SKM-1 (cell line): ENCODE results near the gene KLHL26.

Experiments
- DNase-seq: peaks from one replicate; lab custom pipeline; 2025; ENCODE audit not compliant: unreplicated experiment; lab: John Stamatoyannopoulos, UW

The KLHL26 gene

DNA sequence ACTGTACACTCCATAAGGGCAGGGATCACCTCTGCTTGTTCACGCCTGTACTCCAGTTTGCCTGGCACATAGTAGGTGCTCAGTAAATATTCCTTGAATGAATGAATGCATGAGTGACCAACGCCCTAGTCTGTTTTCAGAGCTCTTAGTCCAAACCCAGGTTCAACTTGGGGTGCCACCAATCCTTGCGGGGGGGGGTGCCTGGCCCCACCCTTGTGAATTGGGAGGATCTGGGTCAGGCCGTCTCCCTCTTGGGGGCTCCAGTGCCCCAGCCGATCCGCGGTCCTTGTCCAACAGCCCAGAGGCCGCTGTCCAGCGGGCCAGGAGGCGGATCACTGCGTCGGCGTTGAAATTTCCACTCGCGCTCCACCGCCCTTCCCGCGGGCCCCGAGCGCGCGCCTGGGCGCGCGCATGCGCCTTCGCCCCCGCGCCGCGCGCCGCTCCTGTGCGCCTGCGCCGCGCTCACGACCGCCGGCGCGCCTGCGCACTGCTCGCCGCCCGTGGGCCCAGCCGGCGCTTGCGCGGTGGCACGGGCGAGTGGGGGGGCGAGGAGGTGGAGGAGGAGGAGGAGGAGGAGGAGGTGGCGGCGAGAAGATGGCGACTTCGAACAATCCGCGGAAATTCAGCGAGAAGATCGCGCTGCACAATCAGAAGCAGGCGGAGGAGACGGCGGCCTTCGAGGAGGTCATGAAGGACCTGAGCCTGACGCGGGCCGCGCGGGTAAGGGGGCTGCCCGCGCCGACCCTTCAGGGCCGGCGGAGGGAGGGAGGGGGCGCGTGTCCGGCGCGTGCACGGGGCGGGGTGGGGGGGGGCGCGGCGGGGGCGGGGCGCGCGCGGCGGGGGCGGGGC, 46.5 kb downstream of the KLHL26 start, which contains the start of gene CRTC1:
CRTC1 (plus strand) TSS at position 572 of the 849 bp plus-strand sequence; CDS start at position 595, 23 bp downstream.
- DNase-seq: peak; percentile 80

DNA sequence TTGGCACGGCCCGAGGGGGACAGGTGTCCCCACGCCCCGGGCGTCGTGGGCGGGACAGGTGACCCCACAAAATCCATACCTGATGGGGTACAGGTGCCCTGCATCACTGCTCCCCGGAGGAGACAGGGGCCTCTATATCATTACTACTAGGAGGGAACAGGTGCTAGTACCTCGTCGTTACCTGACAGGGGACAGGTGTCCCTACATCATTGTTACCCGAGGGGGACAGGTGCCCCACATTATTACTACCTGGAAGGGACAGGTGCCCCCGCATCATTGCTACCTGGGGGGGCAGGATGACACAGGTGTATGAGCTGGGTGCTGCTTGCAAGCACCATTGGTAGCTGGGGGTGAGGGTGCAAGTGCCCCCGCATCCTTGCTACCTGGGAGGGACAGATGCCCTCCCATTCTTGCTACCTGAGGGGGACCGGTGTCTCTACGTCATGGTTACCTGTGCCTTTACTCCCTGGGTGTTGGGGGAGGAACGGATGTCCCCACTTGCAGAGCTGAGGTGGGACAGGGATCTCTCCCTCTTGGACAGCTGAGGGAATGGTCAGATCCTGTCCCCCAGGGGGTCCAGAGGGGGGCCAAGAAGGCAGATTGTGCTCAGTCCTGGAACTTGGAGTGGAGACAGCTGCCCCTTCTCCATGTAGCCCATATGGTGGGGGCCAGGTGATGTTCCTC, 47.3 kb downstream of the KLHL26 start:
- no peak for DNase-seq

DNA sequence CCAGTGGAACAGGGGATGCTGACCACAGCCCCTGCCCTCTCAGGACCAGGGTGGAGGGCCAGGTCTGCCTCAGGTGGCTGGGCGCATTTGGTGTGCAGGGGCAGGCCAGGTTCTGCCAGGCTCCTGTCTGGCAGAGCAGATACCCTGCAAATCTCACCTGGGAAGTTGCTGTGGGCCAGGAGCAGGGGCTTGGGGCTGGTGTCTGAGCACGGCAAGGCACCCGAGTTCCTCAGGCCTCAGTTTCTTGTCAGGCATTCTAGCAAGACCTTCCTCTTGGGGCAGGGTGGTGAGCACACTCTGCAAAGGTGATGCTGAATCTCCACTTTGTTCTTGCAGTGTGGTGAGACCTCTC, 47.8 kb downstream of the KLHL26 start:
- no peak for DNase-seq

DNA sequence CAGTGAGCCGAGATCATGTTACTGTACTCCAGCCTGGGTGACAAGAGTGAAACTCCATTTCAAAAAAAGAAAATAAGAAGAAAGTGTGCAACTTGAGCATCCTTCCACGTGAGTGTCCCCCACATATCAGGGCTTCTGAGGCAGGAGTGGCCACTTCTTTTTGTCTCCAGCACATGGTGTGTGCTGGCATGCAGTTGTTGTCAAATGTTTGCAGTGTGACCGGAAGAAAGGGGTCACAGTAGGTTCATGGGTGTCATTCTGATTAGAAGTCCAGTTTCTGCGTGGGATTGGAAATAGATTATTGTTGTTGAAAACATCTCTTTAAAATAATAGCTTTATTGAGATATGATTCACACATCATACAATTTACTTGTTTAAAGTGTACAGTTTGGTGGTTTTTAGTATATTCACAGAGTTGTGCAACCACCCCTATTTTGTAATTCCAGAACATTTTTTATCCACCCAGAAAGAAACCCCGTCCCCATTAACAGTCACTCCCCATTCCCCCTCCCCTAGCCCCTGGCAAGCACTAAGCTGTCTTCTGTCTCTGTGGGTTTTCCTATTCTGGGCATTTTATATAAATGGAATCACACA, 48.9 kb downstream of the KLHL26 start:
- DNase-seq: no peak

DNA sequence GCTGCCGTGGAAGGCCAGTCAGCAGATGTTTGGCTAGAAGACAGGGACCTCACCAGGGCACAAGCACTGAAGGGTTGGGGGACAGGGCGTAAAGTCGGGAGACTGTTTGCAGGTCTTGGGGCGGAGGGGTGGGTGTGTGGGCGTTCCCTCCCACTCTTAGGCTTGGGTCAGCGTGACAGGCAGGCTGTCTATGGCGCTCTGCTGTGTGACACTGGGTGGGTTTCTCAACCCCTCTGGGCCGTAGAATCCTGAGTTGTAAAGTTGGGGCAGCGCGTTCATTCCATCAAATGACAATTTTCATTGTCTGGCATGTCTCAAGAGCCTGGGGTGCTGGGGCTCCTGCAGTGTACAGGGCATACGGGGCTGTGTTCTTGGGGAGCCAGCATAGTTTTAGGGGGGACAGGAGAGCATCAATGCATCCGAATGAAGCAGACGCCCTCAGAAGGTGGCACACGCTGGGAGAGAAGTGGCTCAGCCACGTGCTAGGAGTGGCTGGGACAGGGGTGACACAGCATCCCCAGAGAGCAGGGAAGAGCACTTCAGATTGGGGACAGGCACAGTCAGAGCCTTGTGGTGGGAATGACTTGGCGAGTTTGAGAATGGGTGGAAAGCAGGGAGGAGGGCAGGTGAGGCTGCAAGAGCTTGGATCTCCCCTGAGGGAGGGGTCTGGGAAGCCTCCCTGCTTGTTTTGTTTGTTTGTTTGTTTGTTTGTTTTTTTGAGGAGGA, 51.1 kb downstream of the KLHL26 start:
- DNase-seq: no peak

DNA sequence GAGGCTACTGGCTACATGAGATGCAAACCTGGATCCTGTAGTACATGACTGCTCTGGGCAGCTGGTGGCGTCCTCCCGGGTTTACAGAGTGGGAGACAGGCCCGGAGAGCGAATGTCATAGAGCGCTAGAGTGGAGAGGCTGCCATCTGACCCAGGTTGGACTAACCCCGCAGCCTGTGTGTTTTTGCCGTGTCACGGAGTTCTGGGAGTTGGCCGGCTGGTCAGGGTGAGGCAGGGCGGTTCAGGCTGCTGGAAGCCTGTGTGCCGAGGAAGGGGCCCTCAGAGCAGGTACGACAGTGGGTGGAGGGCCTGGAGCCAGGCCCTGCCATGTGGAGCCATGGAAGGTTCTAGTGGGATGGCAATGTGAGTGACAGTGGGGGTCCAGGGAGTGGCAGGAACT, 59.2 kb downstream of the KLHL26 start:
- no peak for DNase-seq

DNA sequence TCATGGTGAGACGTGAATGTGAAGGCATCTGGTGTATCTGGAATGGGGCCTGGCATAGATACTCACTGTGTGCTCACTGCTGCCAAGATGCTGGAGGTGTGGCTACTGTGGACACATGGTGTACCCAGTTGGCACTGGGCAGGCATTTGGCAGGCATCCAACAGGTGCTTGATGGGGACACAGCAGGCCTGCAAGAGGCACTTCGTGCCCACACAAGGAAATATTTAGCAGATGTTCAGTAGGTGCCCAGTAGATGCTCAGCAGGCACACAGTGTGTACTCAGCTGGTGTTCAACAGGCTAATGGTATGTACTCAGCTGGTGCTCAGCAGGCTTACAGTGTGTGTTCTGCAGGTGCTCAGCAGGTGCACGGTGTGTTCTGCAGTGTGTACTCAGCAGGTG, 60.9 kb downstream of the KLHL26 start:
- no peak for DNase-seq

DNA sequence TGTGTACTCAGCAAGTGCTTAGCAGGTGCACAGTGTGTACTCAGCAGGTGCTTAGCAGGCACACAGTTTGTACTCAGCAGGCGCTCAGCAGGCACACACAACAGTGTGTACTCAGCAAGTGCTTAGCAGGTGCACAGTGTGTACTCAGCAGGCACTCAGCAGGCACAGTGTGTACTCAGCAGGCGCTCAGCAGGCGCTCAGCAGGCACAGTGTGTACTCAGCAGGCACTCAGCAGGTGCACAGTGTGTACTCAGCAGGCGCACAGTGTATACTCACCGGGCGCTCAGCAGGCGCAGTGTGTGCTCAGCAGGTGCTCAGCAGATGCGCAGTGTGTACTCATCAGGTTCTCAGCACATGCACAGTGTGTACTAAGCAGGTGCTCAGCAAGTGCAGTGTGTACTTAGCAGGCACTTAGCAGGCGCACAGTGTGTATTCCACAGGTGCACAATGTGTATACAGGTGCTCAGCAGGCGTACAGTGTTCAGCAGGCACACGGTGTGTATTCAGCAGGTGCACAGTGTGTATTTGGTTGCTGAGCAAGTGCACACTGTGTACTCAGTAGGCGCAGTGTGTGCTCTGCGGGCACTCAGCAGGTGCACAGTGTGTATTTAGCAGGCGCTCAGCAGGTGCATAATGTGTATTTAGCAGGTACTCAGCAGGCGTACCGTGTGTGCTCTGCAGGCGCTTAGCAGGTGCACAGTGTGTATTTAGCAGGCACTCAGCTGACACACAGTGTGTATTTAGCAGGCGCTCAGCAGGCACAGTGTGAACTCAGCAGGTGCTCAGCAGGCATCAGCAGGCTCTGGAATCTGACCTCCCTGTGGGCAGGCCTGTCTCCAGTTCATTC, 61.7 kb downstream of the KLHL26 start:
- no peak for DNase-seq

DNA sequence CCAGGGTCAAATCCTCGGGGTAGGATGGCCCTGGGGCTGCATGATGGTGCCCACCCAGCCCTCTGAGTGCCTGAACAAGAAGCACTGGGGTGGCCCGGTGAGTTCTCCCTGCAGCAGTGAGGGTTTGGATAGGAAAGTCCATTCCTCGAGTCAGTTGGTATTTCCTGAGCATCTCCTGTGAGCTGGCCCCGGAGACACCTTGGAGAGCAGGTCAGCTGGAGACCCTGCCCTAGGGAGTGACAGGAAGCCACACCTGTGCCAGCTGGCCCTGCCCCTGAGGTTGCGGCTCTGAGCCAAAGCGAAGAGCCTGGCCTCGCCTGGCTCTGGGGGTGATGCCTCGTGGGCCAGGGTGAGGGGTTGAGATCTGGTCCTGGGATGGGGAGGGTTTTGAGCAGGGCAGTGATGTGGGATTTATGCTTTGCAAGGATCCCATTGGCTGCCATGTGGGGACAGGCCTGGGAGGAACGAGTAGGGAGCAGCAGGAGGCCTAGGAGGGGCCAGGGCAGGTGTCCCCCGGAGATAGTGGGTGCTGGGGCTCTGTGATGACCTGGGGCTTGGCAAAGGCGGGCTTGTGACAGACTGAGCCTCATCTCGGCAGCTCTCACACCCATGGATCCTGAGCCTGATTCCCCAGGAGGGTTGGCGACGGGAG, 62.7 kb downstream of the KLHL26 start:
- DNase-seq: no peak

DNA sequence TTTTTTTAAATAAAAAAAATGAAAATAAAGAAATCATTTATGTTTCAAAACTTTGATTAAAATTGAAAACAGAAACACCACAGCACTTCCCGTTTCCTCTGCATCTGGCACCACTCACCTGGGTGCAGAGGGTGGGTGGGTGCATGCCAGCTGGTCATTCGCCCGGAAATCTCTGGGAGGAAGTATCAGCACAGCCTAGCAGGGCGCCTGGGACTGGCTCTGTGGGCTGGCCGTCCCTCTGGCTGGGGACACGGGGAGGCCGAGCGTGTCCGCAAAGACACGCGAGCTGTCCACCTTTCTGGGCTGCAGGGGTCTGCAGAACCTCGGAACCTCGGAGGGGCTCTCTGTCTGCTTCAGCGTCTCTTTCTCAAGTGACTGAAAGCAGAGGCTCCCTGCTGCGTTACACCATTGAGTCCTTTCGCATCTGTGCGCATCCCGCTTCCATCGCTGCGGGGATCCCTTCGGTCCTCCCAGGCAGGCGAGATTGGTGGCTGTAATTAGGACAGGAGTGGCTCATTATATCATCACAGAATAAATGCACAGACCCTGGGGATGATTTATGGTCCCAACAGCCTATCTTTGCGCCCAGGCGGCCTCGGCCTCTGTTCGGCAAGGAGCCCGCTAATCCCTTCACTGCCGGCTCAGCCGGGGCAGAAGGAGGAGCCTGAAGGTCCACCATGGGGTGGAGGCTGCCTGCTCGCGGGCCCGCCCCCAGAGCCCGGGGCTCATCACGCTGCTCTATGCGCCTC, 63.8 kb downstream of the KLHL26 start:
- no peak for DNase-seq

DNA sequence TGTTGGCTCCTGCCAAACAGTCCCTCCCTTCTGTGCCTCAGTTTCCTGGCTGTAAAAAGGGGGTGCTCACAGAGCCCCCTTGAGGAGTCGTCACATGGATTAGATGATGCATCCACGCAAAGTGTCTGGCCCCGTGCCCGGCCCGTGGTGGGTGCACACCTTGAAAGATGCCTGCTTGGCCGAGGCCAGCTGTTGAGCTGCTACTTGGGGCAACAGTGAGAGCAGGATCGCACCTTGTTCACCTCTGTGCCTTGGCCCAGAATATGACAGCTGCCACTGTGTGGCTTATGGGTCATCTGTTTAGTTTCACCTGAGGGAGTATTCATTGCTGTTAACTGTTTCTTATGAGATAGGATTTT, 64.4 kb downstream of the KLHL26 start:
- no peak for DNase-seq

DNA sequence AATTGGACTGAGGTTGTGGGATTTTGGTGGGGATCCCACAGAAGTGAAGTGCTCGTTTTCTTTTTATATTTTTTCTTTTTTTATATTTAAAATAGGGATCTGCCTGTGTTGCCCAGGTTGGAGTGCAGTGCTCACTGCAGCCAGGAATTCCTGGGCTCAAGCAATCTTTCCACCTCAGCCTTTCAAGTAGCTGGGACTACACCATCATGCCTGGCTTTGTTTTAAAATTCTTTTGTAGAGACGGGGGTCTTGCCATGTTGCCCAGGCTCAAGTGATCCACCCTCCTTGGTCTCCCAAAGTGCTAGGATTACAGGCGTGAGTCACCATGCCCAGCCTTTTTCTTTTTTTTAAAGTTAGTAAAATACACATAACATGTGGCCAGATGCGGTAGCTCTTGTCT, 67.2 kb downstream of the KLHL26 start:
- DNase-seq: no peak

DNA sequence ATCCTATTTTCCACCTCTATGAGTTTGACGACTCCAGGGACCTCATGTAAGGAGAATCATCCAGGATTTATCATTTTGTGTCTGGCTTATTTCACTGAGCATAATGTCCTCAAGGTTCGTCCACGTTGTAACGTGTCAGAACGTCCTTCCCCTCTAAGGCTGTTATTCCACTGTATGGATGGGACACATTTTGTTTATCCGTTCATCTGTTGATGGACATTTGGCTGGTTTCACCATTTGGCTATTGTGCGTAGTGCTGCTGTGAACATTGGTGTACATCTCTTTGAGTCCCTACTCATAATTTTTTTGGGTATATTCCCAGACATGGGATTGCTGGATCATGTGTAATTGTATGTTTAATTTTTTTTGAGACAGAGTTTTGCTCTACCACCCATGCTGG, 68.1 kb downstream of the KLHL26 start:
- no peak for DNase-seq

DNA sequence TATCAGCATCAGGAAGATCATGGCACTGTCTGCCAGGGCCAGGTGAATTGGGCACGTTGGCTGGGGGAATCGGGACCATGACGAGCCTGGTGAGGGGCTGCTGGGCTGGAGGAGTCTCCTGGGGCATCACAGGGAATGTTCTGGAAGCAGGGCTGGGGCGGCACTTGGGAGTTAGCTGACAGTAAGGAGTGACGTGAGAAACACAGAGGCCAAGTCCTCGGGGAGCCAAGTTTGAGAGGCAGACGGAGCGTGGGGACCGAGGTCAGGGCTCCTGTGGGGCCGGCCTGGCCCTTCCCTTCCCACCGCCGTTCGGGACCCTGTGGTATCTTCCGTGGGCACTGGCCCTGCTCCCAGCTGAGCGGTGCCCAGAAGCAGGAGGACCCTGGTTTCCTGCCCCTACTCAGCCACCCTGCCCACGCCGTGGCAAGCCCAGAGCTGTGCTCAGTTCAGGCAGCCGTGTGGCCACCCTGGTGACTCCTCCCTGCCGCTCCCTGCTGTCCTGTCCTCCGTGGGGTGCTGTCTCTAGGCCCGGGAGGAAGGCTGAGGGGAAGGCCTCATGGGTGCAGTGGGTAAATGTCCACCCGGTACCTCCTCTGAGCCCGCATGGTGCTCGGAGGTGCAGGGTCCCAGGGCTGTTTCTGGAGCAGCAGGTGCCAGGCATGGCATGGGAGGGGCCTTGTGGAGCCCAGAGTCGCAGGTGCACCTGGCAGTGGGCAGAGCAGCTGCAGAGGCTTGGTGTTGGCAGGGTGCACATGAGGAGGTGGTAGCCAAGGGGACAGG, 71.8 kb downstream of the KLHL26 start:
- no peak for DNase-seq

DNA sequence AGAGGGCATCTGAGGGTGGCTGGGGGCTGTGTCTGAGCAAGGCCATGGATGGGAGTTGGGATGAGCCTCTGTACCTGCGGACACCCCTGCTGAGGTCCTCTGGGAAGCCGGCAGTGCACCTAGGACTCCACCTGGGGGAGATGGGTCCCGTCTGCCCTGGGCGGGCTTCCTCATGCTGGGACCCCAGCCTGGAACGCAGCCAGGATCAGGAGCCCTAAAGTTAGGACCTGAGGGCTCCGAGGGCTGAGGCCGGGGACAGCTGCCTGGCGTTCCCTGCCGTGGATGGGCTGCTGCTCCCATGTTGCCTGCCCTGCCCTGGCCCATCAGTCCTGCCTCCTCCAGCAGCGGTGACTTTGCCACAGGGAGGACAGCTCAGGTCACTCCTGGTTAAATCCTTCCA, 72.7 kb downstream of the KLHL26 start:
- no peak for DNase-seq

DNA sequence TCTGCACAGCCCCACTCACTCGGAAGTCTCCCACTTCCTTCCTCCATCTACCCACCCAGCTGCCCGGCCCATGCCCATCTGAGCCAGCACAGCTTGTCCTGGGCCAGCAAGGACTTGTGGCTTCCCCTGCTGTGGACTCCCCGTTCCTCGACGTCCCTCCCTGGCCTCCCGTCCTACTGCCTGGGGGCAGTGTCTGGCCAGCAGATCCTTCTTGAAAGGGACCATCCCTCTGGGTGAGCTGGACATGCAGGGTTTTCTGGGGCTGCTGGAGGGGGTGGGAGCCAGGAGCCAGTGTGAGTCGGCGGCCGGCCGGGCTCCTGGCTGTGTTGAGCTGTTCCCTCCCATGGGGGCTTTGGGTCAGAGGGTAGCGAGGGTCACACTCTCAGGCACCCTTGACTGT, 73.4 kb downstream of the KLHL26 start:
- DNase-seq: no peak

DNA sequence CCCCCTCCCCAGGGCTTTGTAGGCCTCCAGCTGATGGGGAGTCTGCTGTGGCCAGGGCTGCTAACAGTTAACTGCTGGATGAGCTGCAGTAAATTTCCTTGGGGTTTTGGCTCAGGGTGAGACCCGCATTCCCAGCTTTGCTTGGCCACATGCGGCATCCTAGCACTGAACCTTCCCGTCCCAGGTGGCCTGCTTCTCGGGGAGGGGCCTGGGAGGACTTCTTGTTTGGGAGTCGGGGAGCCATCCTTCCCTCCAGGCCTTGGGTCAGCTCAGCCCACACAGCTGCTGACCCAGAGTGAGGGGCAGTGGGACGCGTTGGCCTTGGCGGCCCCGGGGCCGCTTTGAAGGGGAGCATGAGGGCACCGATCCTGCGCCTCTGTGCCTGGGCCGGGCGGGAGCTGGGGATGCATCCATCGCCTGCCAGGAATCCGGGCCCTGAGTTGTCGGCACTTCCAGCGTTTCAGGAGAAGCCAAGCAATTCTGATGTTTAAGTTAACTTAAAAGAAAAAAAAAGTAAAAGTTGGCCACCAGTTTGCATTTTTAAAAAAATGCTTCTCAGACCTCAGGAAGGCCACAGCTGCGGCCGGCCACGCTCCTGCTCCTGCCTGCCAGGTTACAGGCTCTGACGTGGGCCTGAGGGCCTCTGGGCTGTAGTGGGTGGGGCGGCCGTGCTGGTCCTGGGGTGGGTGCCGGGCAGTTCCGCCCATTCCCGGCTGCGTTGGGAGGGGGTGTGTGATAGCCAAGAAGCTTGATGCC, 74.3 kb downstream of the KLHL26 start:
- no peak for DNase-seq

DNA sequence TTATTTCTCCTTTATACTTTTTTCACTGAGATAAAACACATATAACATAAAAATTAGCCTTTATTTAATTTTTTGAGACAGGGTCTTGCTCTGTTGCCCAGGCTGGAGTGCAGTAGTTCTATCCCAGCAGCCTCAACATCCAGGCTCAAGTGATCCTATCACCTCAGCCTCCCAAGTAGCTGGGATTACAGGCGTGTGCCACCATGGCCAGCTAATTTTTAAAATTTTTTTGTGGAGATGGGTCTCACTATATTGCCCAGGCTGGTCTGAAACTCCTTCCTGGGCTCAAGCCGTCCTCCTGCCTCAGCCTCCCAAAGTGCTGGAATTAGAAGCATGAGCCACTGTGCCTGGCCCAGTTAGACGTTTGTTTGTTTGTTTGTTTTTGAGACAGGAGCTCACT, 75.1 kb downstream of the KLHL26 start:
- no peak for DNase-seq
